ENCODE measurements around the gene MKI67.

The MKI67 gene

GRCh38 chr10:128052696-128053095, 73.5 kb downstream of the MKI67 start:
- H3K9me3 ChIP-seq (ENCODE audit: insufficient read depth, low read length), result no peaks in the 10 kb centered on the region
- H3K36me3 ChIP-seq (ENCODE audit: insufficient read depth, insufficient read length, low read length), result no peaks in the 10 kb centered on the region
- no peaks in the 10 kb centered on the region for H3K4me1 ChIP-seq (ENCODE audit: insufficient read depth, insufficient read length)
- no peak overlapping the region for H3K4me3 ChIP-seq (ENCODE audit: insufficient read length, low read depth)
- DNase-seq (ENCODE audit: low read depth, low spot score), result no peak
- no peaks in the 10 kb centered on the region for H3K27me3 ChIP-seq (ENCODE audit: insufficient read depth, insufficient read length)
- no peak overlapping the region for H3K9ac ChIP-seq (ENCODE audit: insufficient read length, low read depth)
- TF ChIP-seq ZNF274 (IDR thresholded peaks at IDR 0.05; ENCODE audit: low read depth, low read length) (no peak), YY1 (IDR thresholded peaks at IDR 0.05; ENCODE audit: insufficient read depth, insufficient read length) (no peak), SUZ12 (IDR thresholded peaks at IDR 0.05; ENCODE audit: extremely low read depth, insufficient read depth, insufficient read length) (no peak)

- Histone ChIP-seq H3K27me3 (ENCODE audit: insufficient read depth, insufficient read length) (no peaks in the 10 kb centered on the region), H3K9me3 (ENCODE audit: insufficient read depth, low read length) (no peaks in the 10 kb centered on the region), H3K9ac (ENCODE audit: insufficient read length, low read depth) (no peak overlapping the region), H3K4me3 (ENCODE audit: insufficient read length, low read depth) (no peak overlapping the region), H3K36me3 (ENCODE audit: insufficient read depth, insufficient read length, low read length) (no peaks in the 10 kb centered on the region), H3K4me1 (ENCODE audit: insufficient read depth, insufficient read length) (peaks cover 7% of the 10 kb centered on the region)
- no peak for DNase-seq (ENCODE audit: low read depth, low spot score)
- TF ChIP-seq SUZ12 (IDR thresholded peaks at IDR 0.05; ENCODE audit: extremely low read depth, insufficient read depth, insufficient read length) (no peak), ZNF274 (IDR thresholded peaks at IDR 0.05; ENCODE audit: low read depth, low read length) (no peak), YY1 (IDR thresholded peaks at IDR 0.05; ENCODE audit: insufficient read depth, insufficient read length) (no peak)
These were observed 74.7 kb downstream of the MKI67 start for GRCh38 chr10:128051548-128051947.

DNA sequence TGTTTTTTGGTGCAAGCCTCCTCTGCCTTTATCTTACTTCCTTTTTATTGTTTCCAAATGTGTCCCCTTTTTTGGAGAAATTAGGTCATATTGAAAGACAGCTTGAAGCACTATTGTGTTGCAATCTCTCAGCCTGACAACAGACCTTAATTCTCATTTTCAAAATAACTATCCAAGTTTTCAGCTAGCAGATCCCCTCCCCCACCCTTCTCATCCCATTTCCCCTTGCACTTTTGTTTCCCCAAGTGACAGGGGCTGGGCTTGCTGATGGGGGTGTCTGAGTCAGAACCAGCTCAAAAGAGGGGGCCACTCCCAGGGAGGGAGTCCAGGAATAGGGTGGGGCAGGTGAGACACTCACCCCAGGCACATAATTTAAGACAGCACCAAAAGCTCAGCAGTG, 75.3 kb downstream of the MKI67 start:
- no peak for DNase-seq (ENCODE audit: low read depth, low spot score)
- no peak for TF ChIP-seq YY1 (IDR thresholded peaks at IDR 0.05; ENCODE audit: insufficient read depth, insufficient read length)
- no peak for TF ChIP-seq ZNF274 (IDR thresholded peaks at IDR 0.05; ENCODE audit: low read depth, low read length)
- no peak for TF ChIP-seq SUZ12 (IDR thresholded peaks at IDR 0.05; ENCODE audit: extremely low read depth, insufficient read depth, insufficient read length)
- H3K4me1 ChIP-seq (ENCODE audit: insufficient read depth, insufficient read length), result peaks cover 7% of the 10 kb centered on the region
- no peak overlapping the region for H3K4me3 ChIP-seq (ENCODE audit: insufficient read length, low read depth)
- H3K9me3 ChIP-seq (ENCODE audit: insufficient read depth, low read length), result no peaks in the 10 kb centered on the region
- no peak overlapping the region for H3K9ac ChIP-seq (ENCODE audit: insufficient read length, low read depth)
- H3K27me3 ChIP-seq (ENCODE audit: insufficient read depth, insufficient read length), result no peaks in the 10 kb centered on the region
- H3K36me3 ChIP-seq (ENCODE audit: insufficient read depth, insufficient read length, low read length), result no peaks in the 10 kb centered on the region

DNA sequence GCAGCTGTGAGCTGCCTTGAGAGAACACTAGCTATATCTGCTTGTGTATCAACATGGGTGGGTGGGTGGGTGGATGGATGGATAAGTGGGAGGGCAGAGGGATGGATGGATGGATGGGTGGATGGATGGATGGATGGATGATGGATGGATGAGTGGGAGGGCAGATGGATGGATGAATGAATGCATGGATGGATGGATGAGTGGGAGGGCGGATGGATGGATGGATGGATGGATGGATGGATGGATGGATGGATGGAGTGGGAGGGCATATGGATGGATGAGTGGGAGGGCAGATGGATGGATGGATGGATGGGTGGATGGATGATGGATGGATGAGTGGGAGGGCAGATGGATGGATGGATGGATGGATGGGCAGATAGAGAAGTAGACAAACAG, 76.1 kb downstream of the MKI67 start:
- no peaks in the 10 kb centered on the region for H3K27me3 ChIP-seq (ENCODE audit: insufficient read depth, insufficient read length)
- no peaks in the 10 kb centered on the region for H3K9me3 ChIP-seq (ENCODE audit: insufficient read depth, low read length)
- peaks cover 7% of the 10 kb centered on the region for H3K4me1 ChIP-seq (ENCODE audit: insufficient read depth, insufficient read length)
- DNase-seq (ENCODE audit: low read depth, low spot score), result no peak
- no peak overlapping the region for H3K9ac ChIP-seq (ENCODE audit: insufficient read length, low read depth)
- no peaks in the 10 kb centered on the region for H3K36me3 ChIP-seq (ENCODE audit: insufficient read depth, insufficient read length, low read length)
- TF ChIP-seq YY1 (IDR thresholded peaks at IDR 0.05; ENCODE audit: insufficient read depth, insufficient read length), result no peak
- no peak overlapping the region for H3K4me3 ChIP-seq (ENCODE audit: insufficient read length, low read depth)

DNA sequence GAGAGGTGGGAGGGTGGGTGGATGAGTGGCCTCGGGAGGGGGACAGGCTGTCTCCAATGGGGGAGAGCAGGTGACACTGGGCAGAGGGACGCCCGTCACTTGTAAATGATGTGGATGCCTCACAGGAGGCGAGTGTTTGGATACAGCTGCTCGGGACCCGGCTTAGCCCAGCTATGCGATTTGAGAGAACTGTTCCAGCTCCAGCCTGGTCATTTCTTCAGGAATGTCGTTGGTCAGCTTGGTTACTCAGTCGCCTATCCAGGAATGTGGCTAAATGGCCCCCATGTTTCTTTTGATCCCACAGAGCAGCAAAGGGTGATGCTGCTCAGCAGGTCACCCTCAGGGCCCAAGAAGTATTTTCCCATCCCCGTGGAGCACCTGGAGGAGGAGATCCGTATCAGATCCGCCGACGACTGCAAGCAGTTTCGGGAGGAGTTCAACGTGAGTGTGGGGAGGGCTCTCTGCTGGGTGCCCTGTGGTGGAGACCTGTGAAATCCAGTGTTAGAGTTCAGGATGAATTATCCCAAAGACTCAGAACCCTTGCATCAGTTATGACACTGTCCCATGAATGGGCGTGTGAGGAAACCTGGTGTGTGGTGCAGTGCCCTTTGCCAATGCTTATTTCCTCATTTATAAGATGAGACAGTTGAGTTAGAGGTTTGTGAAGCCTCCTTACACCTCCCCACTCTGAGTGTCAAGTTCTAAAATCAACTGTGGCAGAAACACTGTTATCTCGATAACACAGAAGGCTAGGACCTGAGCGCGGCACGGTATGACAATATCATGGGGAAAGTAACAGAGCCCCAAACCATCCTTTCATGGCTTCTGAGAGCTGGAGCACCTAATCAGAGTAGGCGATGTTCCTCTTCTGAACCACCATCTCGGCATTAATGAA, 76.8 kb downstream of the MKI67 start:
- no peak for DNase-seq (ENCODE audit: low read depth, low spot score)
- Histone ChIP-seq H3K9me3 (ENCODE audit: insufficient read depth, low read length) (no peaks in the 10 kb centered on the region), H3K27me3 (ENCODE audit: insufficient read depth, insufficient read length) (no peaks in the 10 kb centered on the region), H3K4me1 (ENCODE audit: insufficient read depth, insufficient read length) (peaks cover 7% of the 10 kb centered on the region), H3K36me3 (ENCODE audit: insufficient read depth, insufficient read length, low read length) (no peaks in the 10 kb centered on the region), H3K9ac (ENCODE audit: insufficient read length, low read depth) (no peak overlapping the region), H3K4me3 (ENCODE audit: insufficient read length, low read depth) (no peak overlapping the region)
- TF ChIP-seq ZNF274 (IDR thresholded peaks at IDR 0.05; ENCODE audit: low read depth, low read length), result no peak
- TF ChIP-seq YY1 (IDR thresholded peaks at IDR 0.05; ENCODE audit: insufficient read depth, insufficient read length), result no peak
- TF ChIP-seq SUZ12 (IDR thresholded peaks at IDR 0.05; ENCODE audit: extremely low read depth, insufficient read depth, insufficient read length), result no peak

DNA sequence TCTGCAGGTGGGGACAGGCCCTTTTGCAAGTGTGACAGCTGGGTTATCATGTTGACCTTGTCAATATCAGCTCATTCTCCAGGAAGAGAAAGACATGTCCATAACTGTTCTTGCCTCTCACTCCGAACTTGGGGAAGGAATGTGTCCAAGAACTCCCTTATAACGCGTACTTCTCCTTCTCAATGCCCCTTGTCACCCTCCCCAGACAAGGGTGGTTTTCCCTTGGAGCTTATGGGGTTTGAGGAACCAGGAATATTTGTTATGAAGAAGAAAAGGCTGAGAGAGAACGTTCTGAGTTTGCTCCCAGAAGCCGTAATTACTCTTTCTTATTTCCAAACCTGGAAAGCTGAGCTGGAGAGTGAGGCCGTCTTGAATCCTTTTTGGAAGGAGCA, 77.4 kb downstream of the MKI67 start:
- H3K9ac ChIP-seq (ENCODE audit: insufficient read length, low read depth), result no peak overlapping the region
- no peaks in the 10 kb centered on the region for H3K36me3 ChIP-seq (ENCODE audit: insufficient read depth, insufficient read length, low read length)
- no peaks in the 10 kb centered on the region for H3K27me3 ChIP-seq (ENCODE audit: insufficient read depth, insufficient read length)

DNA sequence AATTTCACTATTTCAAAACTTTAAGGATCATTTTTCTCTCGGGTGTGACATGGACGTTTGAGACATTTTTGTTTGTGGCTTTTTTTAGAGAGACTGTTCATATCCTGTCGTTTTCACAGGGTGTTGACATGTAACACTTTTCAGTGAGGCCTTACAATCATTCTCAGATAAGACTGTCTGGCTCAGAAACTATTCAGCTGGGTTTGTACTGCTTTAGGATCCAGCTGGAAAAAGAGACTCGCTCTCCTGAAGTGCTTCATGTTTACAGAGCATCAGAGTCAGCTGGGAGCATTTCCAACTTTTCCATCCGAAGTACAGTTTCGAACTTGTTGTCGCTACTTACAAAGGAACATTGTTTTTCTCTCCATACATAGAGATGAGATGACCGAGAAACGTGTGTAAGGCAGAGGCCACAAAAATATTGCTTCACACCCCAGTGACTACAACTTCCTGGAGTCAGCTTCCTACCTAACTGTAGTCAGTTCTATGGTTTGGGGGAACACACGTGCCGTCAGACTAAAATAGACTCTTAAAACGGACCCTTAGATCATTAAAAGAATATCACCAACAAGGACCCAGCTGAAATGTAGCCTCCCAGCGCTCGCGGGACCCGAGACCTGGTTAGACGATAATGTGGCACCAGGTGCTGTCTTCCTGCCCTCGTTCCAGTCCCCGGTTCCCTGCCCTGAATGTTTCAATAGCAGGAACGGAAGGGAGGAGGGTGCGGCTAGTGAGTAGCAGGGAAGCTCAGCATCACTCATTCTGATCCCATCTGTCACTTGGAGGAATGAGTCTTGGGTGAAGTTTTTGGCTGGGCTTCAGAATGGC, 78.0 kb downstream of the MKI67 start:
- Histone ChIP-seq H3K27me3 (ENCODE audit: insufficient read depth, insufficient read length) (no peaks in the 10 kb centered on the region), H3K9me3 (ENCODE audit: insufficient read depth, low read length) (no peaks in the 10 kb centered on the region), H3K4me1 (ENCODE audit: insufficient read depth, insufficient read length) (peaks cover 7% of the 10 kb centered on the region), H3K4me3 (ENCODE audit: insufficient read length, low read depth) (no peak overlapping the region), H3K36me3 (ENCODE audit: insufficient read depth, insufficient read length, low read length) (no peaks in the 10 kb centered on the region), H3K9ac (ENCODE audit: insufficient read length, low read depth) (no peak overlapping the region)
- no peak for DNase-seq (ENCODE audit: low read depth, low spot score)
- TF ChIP-seq SUZ12 (IDR thresholded peaks at IDR 0.05; ENCODE audit: extremely low read depth, insufficient read depth, insufficient read length) (no peak), ZNF274 (IDR thresholded peaks at IDR 0.05; ENCODE audit: low read depth, low read length) (no peak), YY1 (IDR thresholded peaks at IDR 0.05; ENCODE audit: insufficient read depth, insufficient read length) (no peak)

More for the DNA sequence above, 77.4 kb downstream of the MKI67 start:
- TF ChIP-seq SUZ12 (IDR thresholded peaks at IDR 0.05; ENCODE audit: extremely low read depth, insufficient read depth, insufficient read length) (no peak), ZNF274 (IDR thresholded peaks at IDR 0.05; ENCODE audit: low read depth, low read length) (no peak), YY1 (IDR thresholded peaks at IDR 0.05; ENCODE audit: insufficient read depth, insufficient read length) (no peak)
- Histone ChIP-seq H3K9me3 (ENCODE audit: insufficient read depth, low read length) (no peaks in the 10 kb centered on the region), H3K4me3 (ENCODE audit: insufficient read length, low read depth) (no peak overlapping the region), H3K4me1 (ENCODE audit: insufficient read depth, insufficient read length) (peaks cover 7% of the 10 kb centered on the region)
- no peak for DNase-seq (ENCODE audit: low read depth, low spot score)
